ENCODE measurements around the gene KAT2A. TPM values are rescaled to one million over a fixed set of nuclear protein-coding genes. Genes with fewer than 3 reads are reported as not detected.
"Not testable (repeated sequence)": the region's sequence is repeated elsewhere in the genome, so short reads cannot be mapped to it uniquely, and the experiment has no call there.

Gene KAT2A
- polyA plus RNA-seq, 3 donors = 1.9 to 68.7 (median 2.0) TPM

DNA sequence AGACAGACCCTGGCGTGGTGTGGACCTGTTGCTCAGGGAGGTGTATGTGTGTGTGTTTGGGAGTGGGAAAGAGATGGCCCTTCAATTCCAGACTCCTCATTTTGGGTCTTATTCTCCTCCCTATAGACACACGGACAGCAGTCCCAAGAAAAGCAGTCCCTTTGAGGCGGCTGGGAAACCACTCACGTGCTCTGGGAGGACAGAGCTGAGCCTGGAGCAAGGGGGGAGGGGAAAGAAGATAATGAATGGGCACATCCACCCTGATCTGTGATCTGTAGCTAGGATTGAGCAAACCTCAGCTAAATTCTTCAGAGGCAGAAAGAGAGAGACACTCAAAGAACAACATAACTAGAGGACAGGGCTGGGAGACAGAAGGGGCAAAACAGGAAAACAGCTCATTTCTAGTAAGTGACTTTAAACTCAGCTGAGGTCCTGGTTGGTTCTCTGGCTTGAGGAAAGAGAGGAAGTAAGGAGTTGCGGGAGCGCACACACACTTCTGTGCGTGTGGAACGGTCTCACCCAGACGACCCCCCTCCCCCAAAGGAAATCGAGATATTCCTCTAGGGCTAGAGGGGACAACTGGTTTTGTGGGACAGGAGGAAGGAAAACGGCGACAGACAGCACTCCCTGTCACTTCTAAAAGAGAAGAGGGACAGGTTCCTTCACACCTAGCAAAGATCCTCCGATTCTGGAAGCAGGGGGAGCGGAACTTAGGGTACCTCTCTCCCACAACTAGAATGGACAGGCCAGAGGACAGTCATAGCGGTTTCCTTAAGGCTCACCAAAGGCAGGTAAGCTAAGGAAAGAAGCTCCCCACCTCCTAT lies 33.0 kb upstream of the KAT2A start:
- peaks cover 36% of the 10 kb centered on the region for H3K4me1 Mint-ChIP-seq
- peak overlapping the region; percentile 78 to 87 for H3K27ac ChIP-seq (ENCODE audit: low read depth in 1 of 2, low read length in 2 of 2)
- H3K36me3 Mint-ChIP-seq = peaks cover 15 to 30% of the 10 kb centered on the region in 2 donors
- H2AFZ ChIP-seq (ENCODE audit: insufficient read depth, low read depth, low read length, poor library complexity, severe bottlenecking) = peak overlapping the region; percentile 53
- H3K9me3 Mint-ChIP-seq = no peaks in the 10 kb centered on the region
- no peaks in the 10 kb centered on the region for H3K27me3 ChIP-seq (ENCODE audit: control insufficient read depth in 2 of 2, insufficient read depth in 2 of 2, low read length in 2 of 2)
- peak overlapping the region; percentile 94 for H3K9ac ChIP-seq (ENCODE audit: insufficient read depth, low read length, poor library complexity, severe bottlenecking)
- intact Hi-C loops (cut with micrococcal nuclease) = loop anchor here in 1 of 2 donors (2.0 kb wide), 1 partner anchor 187 kb away; the partner anchor contains the start of gene CNP
- H3K27ac Mint-ChIP-seq = peak overlapping the region; percentile 88 to 97 (median 93)
- peak overlapping the region; percentile 93 to 97 for H3K4me3 Mint-ChIP-seq
- H3K27me3 Mint-ChIP-seq (ENCODE audit: low read depth in 3 of 3) = peaks cover 0 to 2% (median 0%) of the 10 kb centered on the region in 3 donors
- H3K4me2 ChIP-seq (replicated peaks; ENCODE audit: extremely low read depth, low read length, poor library complexity, severe bottlenecking) = peak overlapping the region; percentile 75
- H3K9me3 ChIP-seq (replicated peaks in 1 of 2; ENCODE audit: control insufficient read depth in 1 of 2, insufficient read depth in 1 of 2, low read length in 2 of 2) = no peaks in the 10 kb centered on the region
- no CpG with 5 or more reads among the region's 15 CpGs for WGBS (ENCODE audit: insufficient coverage)
- DNase-seq = peak; percentile 48 to 76 (median 69)
- peaks cover 56% of the 10 kb centered on the region for H4K20me1 ChIP-seq (ENCODE audit: insufficient read depth, low read length)
- H3K4me1 ChIP-seq (ENCODE audit: control insufficient read depth in 1 of 2, insufficient read depth in 2 of 2, low read length in 2 of 2) = peaks cover 19 to 34% of the 10 kb centered on the region in 2 donors
- H3K4me3 ChIP-seq (replicated peaks in 1 of 3; ENCODE audit: low read depth in 2 of 3, low read length in 3 of 3) = peak overlapping the region; percentile 84 to 89 (median 88)
- TF ChIP-seq, protein P1, sequence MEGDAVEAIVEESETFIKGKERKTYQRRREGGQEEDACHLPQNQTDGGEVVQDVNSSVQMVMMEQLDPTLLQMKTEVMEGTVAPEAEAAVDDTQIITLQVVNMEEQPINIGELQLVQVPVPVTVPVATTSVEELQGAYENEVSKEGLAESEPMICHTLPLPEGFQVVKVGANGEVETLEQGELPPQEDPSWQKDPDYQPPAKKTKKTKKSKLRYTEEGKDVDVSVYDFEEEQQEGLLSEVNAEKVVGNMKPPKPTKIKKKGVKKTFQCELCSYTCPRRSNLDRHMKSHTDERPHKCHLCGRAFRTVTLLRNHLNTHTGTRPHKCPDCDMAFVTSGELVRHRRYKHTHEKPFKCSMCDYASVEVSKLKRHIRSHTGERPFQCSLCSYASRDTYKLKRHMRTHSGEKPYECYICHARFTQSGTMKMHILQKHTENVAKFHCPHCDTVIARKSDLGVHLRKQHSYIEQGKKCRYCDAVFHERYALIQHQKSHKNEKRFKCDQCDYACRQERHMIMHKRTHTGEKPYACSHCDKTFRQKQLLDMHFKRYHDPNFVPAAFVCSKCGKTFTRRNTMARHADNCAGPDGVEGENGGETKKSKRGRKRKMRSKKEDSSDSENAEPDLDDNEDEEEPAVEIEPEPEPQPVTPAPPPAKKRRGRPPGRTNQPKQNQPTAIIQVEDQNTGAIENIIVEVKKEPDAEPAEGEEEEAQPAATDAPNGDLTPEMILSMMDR (IDR thresholded peaks at IDR 0.05) = no peak
- H3K36me3 ChIP-seq (replicated peaks in 1 of 2; ENCODE audit: control insufficient read depth in 1 of 2, insufficient read depth in 2 of 2, low read length in 2 of 2) = peaks cover 11 to 29% of the 10 kb centered on the region in 2 donors
- H3K79me2 ChIP-seq (ENCODE audit: insufficient read depth, low read length) = peaks cover 58% of the 10 kb centered on the region

DNA sequence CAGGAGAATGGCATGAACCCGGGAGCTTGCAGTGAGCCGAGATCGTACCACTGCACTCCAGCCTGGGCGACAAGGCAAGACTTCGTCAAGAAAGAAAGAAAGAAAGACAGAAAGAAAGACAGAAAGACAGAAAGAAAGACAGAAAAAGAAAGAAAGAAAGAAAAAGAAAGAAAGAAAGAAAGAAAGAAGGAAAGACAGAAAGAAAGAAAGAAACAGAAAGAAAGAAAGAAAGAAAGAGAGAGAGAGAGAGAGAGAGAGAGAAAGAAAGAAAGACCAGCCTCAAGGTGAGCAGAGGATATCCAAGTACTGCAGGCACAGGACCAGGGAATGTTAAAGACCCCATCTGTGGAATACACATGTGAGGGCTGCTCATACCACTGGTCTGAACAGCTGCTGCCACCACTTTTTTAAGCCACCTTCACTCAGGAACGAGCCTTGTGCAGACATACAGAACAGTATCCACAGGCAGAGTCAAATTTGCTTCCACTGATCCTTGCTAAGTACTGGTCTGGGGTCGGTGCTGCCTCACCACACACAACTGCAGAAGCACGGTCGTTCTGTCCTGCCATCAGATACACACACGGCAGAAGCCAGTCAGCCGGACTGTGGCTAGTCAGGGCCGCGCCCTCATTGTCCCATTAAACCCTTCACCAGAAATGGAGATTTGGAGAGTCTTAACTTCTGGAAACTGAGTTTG lies 25.9 kb upstream of the KAT2A start:
- TF ChIP-seq, protein P1 (IDR thresholded peaks at IDR 0.05) = no peak
- Mint-ChIP-seq H3K27ac (peak overlapping the region in 1 of 7 donors; percentile 34), H3K4me3 (no peak overlapping the region), H3K4me1 (peaks cover 24% of the 10 kb centered on the region), H3K27me3 (ENCODE audit: low read depth in 3 of 3) (no peaks in the 10 kb centered on the region), H3K36me3 (peaks cover 41 to 73% of the 10 kb centered on the region in 2 donors), H3K9me3 (no peaks in the 10 kb centered on the region)
- 96% methylated on average over 4 of the region's 13 CpGs for WGBS (ENCODE audit: insufficient coverage)
- H2AFZ ChIP-seq (ENCODE audit: insufficient read depth, low read depth, low read length, poor library complexity, severe bottlenecking) = no peak overlapping the region
- no peak overlapping the region for H3K4me3 ChIP-seq (replicated peaks in 1 of 3; ENCODE audit: low read depth in 2 of 3, low read length in 3 of 3)
- peaks cover 98% of the 10 kb centered on the region for H3K79me2 ChIP-seq (ENCODE audit: insufficient read depth, low read length)
- peaks cover 98% of the 10 kb centered on the region for H4K20me1 ChIP-seq (ENCODE audit: insufficient read depth, low read length)
- peaks cover 0 to 1% of the 10 kb centered on the region in 2 donors for H3K4me1 ChIP-seq (ENCODE audit: control insufficient read depth in 1 of 2, insufficient read depth in 2 of 2, low read length in 2 of 2)
- no peak for DNase-seq
- no peaks in the 10 kb centered on the region for H3K27me3 ChIP-seq (ENCODE audit: control insufficient read depth in 2 of 2, insufficient read depth in 2 of 2, low read length in 2 of 2)
- no peak overlapping the region for H3K4me2 ChIP-seq (replicated peaks; ENCODE audit: extremely low read depth, low read length, poor library complexity, severe bottlenecking)
- H3K9me3 ChIP-seq (replicated peaks in 1 of 2; ENCODE audit: control insufficient read depth in 1 of 2, insufficient read depth in 1 of 2, low read length in 2 of 2) = no peaks in the 10 kb centered on the region
- intact Hi-C loops (cut with micrococcal nuclease) = no loop called here
- peaks cover 41 to 84% of the 10 kb centered on the region in 2 donors for H3K36me3 ChIP-seq (replicated peaks in 1 of 2; ENCODE audit: control insufficient read depth in 1 of 2, insufficient read depth in 2 of 2, low read length in 2 of 2)
- no peak overlapping the region for H3K9ac ChIP-seq (ENCODE audit: insufficient read depth, low read length, poor library complexity, severe bottlenecking)
- no peak overlapping the region for H3K27ac ChIP-seq (ENCODE audit: low read depth in 1 of 2, low read length in 2 of 2)

DNA sequence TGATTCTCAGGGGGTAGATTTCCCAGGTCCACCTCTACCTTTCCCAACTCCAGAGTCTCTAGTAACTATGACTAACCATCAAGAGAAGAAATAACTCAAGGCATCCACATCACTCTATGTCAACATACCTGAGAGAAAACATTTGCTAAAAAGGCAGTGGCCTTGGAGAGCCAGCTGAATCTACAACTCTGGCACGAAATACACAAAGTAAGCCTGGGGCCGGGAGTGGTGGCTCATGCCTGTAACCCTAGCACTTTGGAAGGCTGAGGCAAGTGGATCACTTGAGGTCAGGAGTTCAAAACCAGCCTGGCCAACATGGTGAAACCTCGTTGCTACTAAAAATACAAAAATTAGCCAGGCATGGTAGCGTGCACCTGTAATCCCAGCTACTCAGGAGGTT lies 22.0 kb upstream of the KAT2A start:
- DNase-seq; H3K9ac ChIP-seq (ENCODE audit: insufficient read depth, low read length, poor library complexity, severe bottlenecking); H3K4me2 ChIP-seq (replicated peaks; ENCODE audit: extremely low read depth, low read length, poor library complexity, severe bottlenecking); H3K4me3 Mint-ChIP-seq; H3K4me1 ChIP-seq (ENCODE audit: control insufficient read depth in 1 of 2, insufficient read depth in 2 of 2, low read length in 2 of 2); H3K9me3 ChIP-seq (replicated peaks in 1 of 2; ENCODE audit: control insufficient read depth in 1 of 2, insufficient read depth in 1 of 2, low read length in 2 of 2); H3K9me3 Mint-ChIP-seq; H2AFZ ChIP-seq (ENCODE audit: insufficient read depth, low read depth, low read length, poor library complexity, severe bottlenecking); intact Hi-C loops (cut with micrococcal nuclease); H3K27me3 ChIP-seq (ENCODE audit: control insufficient read depth in 2 of 2, insufficient read depth in 2 of 2, low read length in 2 of 2); H3K4me3 ChIP-seq (replicated peaks in 1 of 3; ENCODE audit: low read depth in 2 of 3, low read length in 3 of 3); H3K27me3 Mint-ChIP-seq (ENCODE audit: low read depth in 3 of 3): not testable (repeated sequence)
- Histone ChIP-seq H3K36me3 (replicated peaks in 1 of 2; ENCODE audit: control insufficient read depth in 1 of 2, insufficient read depth in 2 of 2, low read length in 2 of 2) (peaks cover 41 to 86% of the 10 kb centered on the region in 2 donors), H3K27ac (ENCODE audit: low read depth in 1 of 2, low read length in 2 of 2) (peak overlapping the region in 1 of 2 donors; percentile 53), H3K79me2 (ENCODE audit: insufficient read depth, low read length) (peaks cover 98% of the 10 kb centered on the region), H4K20me1 (ENCODE audit: insufficient read depth, low read length) (peaks cover 97% of the 10 kb centered on the region)
- H3K36me3 Mint-ChIP-seq = peaks cover 33 to 73% of the 10 kb centered on the region in 2 donors
- H3K27ac Mint-ChIP-seq = peak overlapping the region in 3 of 7 donors; percentile 12 to 71 (median 24)
- peaks cover 33% of the 10 kb centered on the region for H3K4me1 Mint-ChIP-seq
- 100% methylated on average over 4 of the region's 4 CpGs for WGBS (ENCODE audit: insufficient coverage)

Measured in CD14-positive monocyte (primary cell).